GM19455 (cell line): ENCODE measurements around the gene TNFAIP8.

Source experiments
- ATAC-seq: cut with Tn5 transposase; IDR thresholded peaks from one replicate; pipeline ENCODE4 v1.9.1; 2021; ENCODE audit not compliant: unreplicated experiment

Gene TNFAIP8

DNA sequence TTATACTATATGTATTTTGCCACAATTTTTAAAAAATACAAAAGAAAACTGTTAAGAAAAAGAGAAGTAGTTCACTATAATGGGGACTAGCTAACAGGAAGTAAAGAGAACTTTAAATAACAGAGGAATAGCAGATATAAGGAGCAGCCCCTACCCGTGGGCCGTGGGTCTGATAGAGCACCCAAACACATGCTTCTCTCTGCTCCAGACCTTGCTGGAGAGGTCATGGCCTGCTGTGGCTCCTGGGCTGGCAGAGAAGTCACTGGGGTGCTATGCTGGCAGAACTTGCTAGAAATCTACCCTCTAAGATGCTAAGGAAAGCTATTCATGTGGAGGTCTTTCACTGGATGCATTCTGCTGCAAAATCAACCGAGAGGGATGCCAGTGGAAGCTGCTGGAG lies 10.0 kb upstream of the TNFAIP8 start:
- no peak for ATAC-seq

DNA sequence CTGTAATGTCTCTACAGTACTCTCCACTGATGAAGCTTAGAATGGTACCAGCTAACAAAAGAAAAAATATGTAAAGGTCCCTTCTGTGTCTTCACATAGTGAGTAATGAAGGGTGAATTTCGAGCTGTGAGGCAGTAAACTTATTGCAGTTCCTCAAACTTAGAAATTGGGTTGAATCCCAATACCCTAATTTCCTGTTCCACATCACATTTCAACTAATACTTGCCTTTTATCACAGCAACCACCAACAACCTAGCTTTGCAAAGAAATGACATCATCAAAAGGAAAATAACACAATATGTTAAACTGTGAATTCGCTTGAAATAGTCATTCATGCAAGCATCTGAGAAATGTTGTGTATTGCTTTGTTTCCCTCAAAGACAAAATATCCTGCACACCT lies 9.4 kb upstream of the TNFAIP8 start:
- no peak for ATAC-seq

DNA sequence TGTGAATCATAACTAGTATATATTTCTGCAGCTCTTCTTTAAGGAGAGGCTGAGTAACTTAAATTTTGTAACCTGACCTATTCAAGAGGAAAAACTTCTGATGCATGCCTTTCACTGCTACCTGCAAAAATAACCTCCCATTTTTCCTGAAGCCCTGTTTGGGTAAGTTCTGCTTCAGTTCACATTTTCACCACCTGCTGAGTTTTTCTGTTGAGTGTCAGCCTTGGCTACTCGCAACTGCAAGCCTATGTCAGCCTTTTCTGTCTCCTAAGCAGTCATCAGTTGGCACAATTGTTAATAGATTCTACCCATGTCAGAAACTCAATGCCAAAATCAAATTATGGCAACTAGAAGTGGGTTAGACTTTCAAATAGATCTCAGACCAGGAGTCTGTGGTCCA lies 8.2 kb upstream of the TNFAIP8 start:
- ATAC-seq: no peak

DNA sequence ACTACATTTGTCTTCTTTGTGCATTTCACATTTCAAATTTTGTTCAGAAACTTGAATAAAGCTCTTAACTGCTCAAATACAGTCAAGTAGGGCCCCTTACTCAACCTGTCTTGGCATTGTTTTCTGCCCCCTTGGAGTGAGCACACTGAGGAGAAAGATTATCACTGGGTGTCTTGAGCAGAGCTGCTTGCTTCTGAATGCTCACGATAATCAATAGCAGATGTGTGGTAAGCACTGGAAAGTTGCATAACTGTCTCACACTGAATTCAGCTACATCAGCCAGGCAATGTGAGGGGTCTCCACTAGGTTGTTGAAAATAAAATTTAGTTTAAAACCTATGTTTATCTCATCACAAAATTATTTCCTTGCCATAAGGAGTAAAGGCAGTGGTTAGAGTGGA lies 7.8 kb upstream of the TNFAIP8 start:
- ATAC-seq: no peak

DNA sequence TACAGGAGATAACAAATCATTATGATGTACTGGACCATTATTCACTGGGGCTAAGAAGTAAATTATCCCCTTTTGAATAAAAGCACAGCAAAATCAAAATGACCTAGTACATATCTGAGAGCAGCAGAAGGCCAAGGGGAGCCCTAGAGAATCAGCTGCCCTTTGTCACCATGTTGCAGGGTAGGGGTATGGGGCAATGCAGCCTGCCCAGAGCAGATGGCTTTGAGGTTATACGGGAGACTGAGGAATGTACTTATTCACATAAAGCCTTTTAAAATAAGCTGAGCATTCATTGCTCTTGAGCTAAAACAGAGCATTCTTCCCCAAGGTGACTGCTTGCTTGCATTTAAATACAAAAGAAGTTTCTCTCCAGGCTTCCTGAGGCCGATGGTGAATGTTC lies 2.6 kb upstream of the TNFAIP8 start:
- ATAC-seq: no peak

DNA sequence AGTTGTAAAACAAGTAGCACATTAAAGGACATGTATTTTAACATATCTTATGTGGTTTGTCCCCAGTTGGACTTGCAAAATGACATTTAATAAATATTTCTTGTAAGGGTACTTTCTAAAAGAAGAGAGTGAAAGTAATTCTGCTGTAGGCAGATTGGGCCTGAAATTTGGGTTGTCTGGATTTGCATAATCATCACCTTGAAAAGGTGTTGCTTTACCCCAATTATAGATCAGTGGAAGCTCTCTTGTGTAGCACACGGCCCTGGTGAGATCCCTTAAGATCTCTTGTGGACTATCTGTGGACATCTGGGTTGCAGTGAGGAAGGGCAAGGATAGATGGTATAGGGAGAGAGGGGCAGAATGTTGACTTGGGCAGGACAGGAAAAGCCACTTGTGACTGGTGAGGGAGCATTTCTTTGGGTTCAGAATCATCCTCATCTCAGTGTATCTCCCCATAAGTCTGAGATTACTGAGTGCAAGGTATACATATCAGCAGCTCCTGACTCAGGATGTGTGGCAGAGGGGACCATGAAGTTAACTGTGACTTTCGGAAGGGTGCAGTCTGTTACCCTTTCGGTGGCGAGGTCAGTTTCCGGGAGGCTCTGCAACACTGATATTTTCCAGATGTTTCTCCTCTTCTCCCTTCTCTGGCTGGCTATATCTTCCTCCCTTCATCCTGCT lies 2.0 kb upstream of the TNFAIP8 start:
- peak; percentile 62 for ATAC-seq

DNA sequence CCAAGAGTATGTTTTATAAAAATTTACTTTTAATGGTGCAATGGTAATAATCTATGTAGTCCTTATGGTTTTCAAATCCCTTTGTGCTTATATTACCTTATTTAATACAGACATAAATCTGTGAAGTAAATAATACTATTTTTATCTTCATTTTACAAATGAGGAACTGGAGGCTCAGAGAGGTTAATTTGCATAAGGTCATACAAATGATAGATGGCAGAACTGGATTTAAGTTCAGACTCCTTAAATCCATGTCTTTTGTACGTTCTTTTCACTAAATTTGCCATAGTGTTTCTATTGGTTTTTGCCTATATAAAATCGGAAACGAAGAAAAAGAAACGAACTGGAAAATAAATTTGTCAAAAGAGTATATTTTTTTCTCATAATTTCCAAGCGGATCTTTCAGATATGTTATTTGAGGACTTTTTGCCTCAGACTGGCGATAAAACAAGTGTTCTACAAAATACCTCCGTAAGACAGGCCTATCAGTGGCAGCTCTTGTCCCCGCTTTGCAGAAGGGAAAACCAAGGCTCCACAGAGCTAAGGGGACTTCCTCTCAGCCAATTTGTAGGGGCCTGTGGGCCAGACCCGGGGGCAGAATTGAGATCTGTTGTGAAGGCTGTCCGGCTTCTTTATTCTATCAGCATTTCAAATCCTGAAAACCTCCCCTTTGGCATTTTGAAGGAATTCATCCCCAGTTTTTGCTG lies 1.1 kb upstream of the TNFAIP8 start:
- no peak for ATAC-seq

DNA sequence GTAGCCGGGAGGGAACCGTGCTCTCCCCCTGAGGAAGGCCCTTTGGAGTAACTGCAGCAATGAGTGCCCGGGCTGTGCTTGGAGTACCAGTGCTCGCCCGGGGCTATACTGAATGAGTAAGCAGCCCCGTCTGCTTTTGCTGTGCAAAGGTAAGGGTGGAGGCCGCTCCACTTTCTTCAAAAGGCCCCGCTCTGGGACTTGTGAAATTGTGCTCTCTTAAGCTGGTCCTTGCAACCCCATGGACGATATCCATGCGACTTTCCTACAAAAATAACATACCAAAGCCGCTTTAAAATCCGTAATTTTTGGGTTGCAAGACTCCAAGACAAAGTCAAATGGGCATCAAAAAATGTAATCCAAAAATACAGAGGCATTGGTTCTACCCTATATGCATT lies 578 bp upstream of the TNFAIP8 start:
- ATAC-seq: peak; percentile 36

DNA sequence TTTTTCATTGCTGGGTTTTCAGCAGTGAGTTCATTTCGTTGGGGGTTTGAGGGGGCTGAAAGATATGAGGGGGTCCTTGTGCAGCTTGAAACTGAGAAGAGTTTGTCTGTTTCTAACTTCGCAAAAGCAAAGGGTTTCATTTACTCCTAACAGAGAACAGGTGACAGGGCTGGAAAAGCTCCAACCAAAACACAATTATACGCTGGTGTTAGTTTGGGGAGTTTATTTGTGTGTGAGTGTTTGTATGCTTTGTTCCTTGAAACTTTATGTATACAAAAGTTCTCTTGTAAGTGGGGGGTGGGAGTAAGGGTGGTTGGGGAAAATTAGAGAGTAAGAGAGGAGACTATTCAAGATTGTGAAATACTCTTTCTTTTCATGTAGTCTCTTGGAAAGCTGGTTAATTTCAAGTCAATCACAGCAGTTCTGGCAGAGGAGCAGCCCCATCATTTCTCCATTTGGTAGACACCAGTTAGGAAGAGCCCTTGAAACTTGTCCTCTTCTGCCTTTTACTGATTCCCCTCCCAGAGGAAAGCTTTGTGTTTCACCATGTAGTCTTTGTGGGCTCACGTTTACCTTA lies 881 bp downstream of the TNFAIP8 start:
- ATAC-seq: no peak

DNA sequence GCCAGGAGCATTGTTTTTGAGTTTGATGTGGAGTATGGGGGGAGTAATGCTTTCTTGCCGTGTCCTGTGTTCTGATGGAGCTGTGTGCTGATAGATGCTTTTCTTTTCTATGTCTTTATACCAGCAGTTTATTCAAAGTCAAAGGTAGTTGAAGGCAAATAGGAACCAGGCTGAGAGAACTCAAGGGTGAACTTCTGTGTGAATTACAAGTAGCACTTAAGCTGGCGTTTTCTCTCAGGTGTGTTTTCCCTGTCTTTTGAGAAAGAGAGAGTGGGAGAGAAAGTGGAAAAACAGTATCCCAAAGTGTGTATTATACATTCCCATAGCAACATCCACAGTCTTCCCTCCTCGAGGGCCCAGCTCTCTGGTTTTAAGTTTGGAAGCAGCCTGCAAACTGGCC lies 1.5 kb downstream of the TNFAIP8 start:
- no peak for ATAC-seq

DNA sequence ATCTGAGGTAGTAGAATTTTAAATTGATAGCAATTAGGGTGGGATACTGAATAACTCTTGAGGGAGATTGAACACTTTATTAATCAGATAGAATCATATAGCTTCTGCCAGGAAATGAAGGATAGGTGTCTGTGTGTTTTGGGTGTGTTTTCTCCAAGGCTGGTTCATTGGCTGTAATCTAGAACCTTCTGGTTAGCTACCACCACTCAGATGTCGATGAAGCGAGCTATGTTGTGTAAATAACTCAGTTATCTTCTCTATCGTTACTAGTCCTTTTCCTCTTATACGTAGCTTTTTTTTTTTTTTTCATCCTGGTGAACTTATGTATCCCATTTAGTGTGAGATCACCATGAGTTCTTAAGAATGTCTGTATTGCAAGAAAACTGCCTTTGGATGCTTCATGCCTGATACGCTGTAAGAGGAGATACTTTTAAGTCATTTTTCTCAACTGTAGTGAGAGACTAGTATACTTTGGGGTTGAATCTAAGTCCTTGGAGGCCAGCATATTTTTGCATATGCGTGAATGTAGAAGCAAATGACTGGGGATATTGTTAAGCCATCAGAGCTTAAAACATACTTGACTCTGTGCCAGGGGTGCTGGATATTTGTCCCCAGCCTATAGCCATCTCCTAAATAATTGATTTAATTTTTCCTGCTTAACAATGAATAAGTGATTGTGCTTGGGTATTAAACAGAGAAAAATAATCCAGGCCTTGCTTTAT lies 2.1 kb downstream of the TNFAIP8 start:
- no peak for ATAC-seq

DNA sequence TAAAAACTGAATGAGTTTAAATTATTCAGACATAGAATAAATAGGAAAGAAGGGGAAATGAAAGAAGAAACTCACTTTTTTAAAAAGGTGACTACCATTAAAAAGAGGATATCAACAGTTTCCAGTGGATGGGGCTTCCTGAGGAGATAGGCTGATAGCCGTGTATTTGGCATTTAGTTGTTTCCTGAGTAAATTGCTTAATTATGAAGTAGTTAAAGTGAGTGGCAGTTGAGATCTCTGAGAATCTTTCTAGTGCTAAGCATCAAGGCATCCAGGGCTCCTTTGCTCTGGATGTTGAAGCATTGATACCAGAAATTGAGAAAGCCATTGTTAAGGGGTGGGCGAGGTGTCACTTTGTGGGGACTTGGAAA lies 2.7 kb downstream of the TNFAIP8 start:
- no peak for ATAC-seq

DNA sequence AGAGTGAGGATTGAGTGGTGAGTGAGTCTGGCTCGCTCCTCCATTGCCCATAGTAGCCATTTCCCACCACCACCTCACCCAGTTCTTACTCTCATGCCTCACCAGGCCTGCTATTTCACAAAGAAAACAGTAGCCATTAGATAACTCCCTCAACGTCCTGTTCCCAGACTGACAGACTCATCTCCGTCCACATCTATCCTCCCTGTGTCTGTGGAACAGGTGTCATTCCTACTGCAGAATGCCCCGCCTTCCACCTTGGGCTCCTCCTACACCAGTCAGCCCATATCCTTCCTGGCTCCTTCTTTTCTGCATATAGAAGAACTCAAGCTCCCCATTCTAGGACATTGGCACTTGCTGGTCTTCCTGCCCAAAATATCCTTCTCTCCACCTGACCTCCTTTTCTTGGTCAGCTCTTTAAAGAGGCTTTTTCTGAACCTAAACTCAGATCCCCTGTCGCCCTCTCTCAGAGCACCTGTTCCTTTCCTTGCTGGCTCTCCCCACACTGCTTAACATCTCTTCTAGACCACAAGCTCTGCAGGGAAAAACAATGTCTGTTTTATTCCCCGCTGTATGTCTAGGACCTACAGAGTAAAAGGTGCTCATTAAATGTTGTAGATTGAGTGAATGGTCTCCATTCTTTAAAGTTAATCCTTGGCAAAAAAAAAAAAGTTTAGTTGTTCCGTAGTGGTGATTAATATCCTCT lies 3.2 kb downstream of the TNFAIP8 start:
- ATAC-seq: no peak

DNA sequence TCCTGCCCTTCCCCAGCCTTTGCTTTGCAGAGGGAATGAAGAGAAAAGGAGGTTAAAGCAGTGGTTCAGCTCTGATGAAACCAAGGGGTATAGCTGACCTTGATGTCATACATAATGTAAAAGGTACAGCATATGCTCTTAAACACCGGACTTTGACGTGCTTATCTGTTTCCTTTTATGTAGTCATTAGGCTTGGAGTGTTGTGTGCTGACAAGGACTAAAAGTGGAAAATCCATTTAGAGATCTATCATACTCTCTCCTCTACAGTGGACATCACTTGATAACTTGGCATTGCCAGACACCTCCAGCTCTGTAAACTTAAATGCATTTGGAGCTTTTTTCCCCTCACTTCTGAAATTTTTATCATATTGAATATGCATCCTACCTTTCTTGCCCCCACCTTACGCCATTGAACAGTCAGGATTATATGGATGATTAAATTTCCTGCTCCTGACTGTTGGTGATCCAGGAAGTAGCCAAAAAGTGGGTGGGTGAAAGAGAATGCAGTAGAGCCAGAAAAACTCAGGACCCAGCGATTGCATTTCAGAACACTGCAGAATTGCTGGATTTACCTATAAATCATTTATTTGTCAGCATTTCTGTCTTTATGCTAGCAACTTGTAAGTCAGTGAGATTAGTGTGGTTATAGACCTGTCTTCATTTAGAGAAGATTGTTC lies 4.1 kb downstream of the TNFAIP8 start:
- no peak for ATAC-seq

DNA sequence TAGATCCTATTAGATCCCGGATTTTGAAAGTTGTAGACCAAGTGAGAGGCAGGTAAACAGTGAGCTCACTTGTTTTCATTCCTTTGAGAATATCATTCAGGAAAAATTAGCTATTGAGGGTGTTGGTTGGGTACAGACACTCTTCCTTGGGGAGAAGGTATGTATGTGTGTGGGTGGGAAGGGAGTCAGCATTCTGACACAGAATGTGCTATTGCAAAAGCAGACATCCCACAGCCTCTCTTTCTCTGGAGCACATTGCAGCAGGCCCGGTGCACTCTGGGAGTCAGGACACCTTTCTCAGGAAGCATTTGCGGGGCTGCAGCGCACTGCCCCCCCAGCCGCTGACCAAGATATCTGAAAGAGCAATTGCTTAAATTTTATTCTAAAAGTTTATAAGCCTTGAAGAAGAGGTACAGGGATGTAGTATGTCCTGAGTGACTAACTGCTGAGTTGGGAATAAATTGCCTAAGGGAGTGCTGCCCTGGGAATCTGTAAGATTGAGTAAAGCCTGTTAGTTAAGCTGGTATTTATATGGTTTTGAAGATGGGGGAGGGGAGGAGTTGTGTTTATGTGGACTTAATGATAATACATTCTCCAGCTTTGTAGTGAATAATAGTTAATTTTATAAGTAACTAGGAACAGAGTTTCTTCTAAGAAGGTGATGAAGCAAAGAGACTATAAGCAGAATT lies 5.2 kb downstream of the TNFAIP8 start:
- no peak for ATAC-seq

DNA sequence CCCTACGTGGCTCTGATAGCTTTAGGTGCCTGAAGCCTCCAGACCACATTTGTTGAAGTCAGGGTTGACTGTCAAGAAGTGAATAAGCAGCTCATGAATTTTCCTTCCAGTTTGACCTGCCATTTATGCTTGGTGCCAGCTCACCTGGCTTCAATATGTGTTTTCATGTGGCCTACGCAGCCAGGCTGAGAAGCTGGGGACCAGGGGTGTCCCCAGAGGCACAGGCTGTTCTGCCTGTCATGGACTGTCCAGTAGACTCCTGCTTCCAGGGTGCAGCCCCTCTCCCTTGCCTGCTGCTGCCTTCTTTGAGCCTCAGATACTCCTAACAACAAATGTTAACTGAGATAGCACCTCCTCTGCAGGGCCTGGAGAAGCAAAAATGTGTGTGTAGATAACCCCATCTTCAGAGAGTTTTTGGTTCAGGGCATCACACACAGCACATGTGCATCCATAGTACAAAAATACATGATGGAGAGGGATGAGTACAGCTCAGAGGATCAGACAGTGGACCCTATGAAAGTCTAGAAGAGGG lies 5.8 kb downstream of the TNFAIP8 start:
- ATAC-seq: no peak

DNA sequence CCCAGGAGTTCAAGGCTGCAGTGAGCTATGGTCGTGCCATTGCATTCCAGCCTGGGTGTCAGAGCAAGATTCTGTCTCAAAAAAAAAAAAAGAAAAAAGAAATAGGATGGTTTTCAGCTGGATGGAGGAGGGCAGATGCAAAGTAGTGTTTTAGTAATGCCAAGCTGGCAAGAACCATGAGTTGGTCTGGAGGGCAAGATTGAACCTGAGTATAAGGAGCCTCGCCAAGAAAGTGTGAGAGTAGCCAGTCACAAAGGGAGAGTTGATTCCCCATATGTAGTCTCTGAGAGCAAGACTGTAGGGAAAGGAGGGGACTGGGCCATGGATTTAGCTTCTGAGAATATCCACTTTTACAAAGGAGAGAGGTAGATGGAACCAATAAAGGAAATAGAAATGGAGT lies 6.9 kb downstream of the TNFAIP8 start:
- ATAC-seq: no peak

DNA sequence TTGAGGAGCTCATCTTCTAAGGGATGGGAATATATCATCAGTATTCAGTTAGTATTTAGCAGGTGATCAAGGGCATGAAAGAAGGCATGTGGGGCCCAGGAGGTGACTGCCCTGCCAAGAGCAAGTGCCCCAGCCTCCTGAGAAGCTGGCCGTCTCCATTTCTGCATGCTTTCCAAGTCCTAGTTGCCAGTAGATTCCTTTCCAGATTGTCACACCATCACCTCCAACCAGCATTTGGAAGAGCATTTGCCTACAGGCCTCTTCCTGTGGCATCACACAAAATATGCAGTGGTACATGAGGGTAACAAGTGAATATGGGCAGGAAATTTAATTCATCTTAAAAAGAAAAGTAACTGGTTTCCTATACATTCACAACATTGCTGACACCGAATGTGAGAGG lies 7.5 kb downstream of the TNFAIP8 start:
- ATAC-seq: no peak

DNA sequence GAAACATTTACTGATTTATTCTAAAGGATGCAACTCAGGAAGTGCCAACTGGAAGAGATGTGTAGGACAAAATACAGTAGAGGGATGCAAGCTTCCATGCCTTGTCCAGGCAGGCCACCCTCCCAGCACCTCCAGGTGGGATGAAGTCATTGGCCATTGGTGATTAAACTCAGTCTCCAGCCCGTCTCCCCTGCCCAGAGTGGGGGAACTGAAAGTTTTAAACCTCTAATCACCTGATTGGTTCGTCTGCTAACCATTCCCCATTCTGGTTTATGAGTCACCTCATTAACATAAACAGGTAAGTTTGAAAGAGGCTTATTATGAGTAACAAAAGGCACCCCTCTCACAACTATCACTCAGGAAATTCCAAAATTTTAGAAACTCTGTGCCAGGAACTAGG lies 8.1 kb downstream of the TNFAIP8 start:
- no peak for ATAC-seq
